Right kidney (tissue), 9 donors: Measurements from ENCODE around the gene TPST2.
"Not testable (repeated sequence)": the region's sequence is repeated elsewhere in the genome, so short reads cannot be mapped to it uniquely, and the experiment has no call there.

ENCODE experiments used
- DNase-seq: peaks from one replicate; pipeline ENCODE4 v3.0.0-alpha.2; 2016
- long read RNA-seq, 8 donors: transcript quantifications; one replicate each; lab custom pipeline, GENCODE V29; 2026

The TPST2 gene
- long read RNA-seq, donor 1, full-length matches to known transcripts = 14 of 14 reads
- long read RNA-seq, donor 1, partial matches to known transcripts = 0 of 14 reads
- long read RNA-seq, donor 1, other reads (novel, unspliced or antisense) = 0 of 14 reads
- long read RNA-seq, donor 2, full-length matches to known transcripts = 4 of 18 reads
- long read RNA-seq, donor 2, partial matches to known transcripts = 14 of 18 reads
- long read RNA-seq, donor 2, other reads (novel, unspliced or antisense) = 0 of 18 reads
- long read RNA-seq, donor 3, full-length matches to known transcripts = 7 of 7 reads
- long read RNA-seq, donor 3, partial matches to known transcripts = 0 of 7 reads
- long read RNA-seq, donor 3, other reads (novel, unspliced or antisense) = 0 of 7 reads
- long read RNA-seq, donor 4, full-length matches to known transcripts = 6 of 21 reads
- long read RNA-seq, donor 4, partial matches to known transcripts = 15 of 21 reads
- long read RNA-seq, donor 4, other reads (novel, unspliced or antisense) = 0 of 21 reads
- long read RNA-seq, donor 5, full-length matches to known transcripts = 17 of 17 reads
- long read RNA-seq, donor 5, partial matches to known transcripts = 0 of 17 reads
- long read RNA-seq, donor 5, other reads (novel, unspliced or antisense) = 0 of 17 reads
- long read RNA-seq, donor 6, full-length matches to known transcripts = 13 of 28 reads
- long read RNA-seq, donor 6, partial matches to known transcripts = 15 of 28 reads
- long read RNA-seq, donor 6, other reads (novel, unspliced or antisense) = 0 of 28 reads
- long read RNA-seq, donor 7, full-length matches to known transcripts = 28 of 35 reads
- long read RNA-seq, donor 7, partial matches to known transcripts = 7 of 35 reads
- long read RNA-seq, donor 7, other reads (novel, unspliced or antisense) = 0 of 35 reads
- long read RNA-seq, donor 8, full-length matches to known transcripts = 14 of 14 reads
- long read RNA-seq, donor 8, partial matches to known transcripts = 0 of 14 reads
- long read RNA-seq, donor 8, other reads (novel, unspliced or antisense) = 0 of 14 reads

DNA sequence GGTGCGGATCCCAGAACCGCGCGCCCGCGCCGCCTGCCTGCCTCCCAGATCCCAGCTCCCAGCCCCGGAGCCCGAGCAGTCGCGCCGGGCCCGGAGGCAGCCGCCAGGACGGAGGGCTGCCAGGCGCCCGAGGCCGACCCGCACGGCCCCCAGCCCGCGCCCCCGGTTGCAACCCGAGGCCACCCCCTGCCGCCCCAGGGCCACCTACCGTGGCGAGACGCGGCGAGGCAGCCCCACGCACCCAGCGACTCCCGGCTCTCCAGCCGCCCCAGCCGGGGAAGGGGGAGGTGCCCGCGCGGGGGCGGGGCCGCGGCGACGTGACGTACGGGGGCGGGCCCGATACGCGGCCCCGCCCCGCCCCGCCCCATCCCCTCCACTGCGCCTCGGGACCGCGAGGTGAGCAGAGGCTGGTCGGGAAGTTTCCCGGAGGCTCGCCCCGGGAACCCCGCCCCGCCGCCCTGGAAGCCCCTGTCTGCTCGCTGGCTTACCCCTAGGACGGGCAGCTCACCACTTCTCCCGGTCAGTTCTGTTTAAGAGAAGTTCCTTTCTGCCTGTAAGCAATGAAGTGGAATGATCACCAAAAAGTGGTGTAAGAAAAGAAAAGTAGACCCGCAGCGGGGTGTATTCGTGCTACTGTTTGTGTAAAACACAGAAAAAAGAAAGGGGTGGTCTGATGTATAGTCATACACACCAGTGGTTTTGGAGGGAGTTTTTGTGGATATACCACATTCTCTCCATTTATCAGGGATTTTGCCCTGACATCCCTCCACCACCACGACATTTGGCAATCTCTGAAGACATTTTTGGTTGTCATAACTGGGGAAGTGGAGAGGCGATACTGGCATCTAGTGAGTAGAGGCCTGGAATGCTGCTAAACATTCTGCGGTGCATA is at the start of gene TPST2:
Gene TPST2 (minus strand): TSS at position 288 of the 892 bp plus-strand sequence. CDS start 48,502 bp downstream, outside the sequence.
- peak; percentile 72 for DNase-seq

DNA sequence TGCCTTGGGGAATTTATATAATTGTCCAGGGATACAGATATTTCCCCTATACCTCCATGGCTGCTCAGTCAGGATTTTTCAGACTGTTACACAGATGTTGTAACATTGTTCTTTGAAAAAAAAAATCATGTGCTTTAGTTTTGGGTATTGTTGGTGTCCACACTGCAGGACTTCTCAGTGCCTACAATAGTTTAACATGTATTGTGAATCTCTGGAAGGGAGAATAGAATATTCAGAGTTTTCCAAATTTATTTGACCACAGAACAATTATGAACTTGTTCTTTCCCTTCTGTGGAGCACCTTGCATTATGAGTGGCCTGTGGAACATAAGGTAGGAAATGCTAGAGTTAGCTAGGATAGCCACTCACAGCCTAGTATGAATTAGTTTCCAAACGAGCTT is 46.4 kb upstream of the TPST2 start:
- no peak for DNase-seq

DNA sequence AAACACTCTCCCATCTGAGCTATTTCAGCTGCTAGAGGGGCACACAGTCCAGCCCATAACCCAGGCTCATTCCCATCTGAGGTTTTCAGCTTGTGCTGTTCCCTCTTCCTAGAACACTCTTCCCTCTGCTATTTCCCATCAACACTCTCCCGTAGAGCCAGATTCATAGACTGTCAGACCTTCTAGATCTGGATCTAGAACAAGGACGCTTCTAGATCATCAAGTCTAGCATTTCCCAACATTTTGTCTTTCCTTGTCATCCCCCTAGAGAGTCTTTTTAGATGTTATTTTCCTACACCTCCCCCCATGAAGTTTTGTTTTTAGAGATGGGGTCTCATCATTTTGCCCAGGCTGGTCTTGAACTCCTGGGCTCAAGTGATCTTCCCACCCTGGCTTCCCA is 45.2 kb upstream of the TPST2 start:
- DNase-seq = no peak

DNA sequence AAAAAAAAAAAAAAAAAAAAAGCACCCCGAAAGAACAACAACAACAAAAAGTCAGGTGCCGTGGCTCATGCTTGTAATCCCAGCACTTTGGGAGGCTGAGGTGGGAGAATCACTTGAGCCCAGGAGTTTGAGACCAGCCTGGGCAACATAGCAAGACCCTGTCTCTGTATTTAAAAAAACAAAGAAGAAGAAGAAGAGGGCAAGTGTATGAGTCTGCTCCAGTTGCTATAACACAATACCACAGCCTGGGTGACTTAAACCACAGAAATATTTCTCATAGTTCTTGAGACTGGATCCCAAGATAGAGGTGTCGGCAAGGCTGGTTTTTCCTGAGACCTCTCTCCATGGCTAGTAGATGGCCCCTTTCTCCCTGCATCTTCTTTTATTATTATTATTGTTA is 44.3 kb upstream of the TPST2 start:
- no peak for DNase-seq

DNA sequence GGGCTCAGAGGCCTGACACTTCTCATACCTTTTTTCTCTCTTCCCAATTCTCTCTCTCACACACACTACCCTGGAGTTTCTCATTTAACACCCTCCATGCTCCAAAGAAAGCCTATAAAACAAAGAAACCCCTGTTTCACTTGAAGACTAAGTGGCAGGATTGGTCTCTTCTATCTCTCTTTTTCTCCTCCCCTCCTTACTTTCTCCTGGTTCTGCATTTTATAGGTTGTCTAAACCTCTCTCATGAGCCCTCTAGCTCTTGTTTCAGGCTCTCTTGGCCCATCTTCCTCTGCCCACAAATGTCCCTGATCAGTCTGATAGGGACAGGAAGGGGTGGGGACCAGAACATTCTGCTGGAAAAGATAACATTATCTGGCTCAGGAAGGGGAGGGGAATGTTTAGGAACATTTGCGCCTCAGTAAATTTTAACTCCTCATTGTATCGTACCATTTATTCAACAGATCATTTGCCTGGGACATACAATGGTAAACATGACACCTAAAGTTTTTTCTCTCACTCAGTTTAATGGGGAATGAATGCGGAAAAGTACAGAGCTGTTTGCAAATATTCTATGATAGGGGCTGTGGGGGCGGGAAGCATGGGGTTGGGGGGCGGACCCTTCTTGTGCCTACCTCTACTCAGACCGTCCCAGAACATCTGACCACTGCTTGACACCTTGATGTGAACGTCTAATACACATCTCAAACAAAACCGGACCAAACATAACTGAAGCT is 42.7 kb upstream of the TPST2 start:
- DNase-seq = no peak

DNA sequence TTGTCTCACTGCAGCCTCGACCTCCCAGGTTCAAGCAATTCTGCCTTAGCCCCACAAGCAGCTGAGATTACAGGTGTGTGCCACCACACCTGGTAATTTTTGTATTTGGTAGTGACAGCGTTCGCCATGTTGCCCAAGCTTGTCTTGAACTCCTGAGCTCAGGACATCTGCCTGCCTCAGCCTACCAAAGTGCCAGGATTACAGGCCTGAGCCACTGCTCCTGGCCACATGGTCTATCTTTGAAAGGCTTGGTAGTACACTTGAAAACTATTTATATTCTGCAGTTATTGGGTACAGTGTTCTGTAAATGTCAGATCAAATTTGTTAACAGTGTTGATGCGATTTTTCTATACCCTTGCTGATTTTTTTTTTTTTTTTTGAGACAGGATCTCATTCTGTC is 41.4 kb upstream of the TPST2 start:
- no peak for DNase-seq

DNA sequence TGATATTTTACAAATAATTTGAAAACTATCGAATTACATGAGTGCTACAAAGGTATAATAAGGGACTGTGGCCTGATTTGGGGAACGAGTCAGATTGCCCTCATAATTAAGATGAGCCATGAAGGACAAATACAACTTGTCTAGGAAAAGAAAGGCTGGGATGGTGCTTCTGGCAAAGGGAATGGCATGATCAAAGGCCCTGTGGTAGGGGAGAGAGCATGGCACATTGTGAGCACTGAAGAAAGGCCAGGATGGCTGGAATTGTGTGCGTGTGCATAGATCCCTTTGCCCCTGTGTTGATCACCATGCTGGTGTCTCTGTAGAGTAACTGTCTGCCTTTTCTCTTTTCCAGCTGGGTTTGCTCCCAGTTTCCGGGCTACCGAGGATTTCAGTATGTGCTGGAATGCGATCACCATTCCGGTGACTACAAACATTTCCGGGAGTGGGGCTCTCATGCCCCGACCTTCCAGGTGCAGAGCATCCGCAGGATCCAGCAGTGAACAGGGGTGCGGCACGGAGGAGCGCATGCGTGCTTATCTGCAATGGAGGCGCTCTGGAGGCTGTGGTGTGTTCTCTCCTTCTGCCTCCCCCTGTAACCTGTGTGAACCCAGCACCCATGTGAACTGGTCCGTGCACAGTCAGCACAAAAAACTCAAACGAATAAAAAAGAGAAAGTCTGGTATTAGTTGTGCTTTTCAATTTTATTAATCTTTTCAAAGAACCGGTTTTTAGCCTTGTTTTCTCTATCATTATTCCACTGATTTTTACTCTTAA is 40.2 kb upstream of the TPST2 start:
- DNase-seq = no peak

- no peak for DNase-seq
Observed at GRCh38 chr22:26624803-26625202, 34.9 kb upstream of the TPST2 start.

DNA sequence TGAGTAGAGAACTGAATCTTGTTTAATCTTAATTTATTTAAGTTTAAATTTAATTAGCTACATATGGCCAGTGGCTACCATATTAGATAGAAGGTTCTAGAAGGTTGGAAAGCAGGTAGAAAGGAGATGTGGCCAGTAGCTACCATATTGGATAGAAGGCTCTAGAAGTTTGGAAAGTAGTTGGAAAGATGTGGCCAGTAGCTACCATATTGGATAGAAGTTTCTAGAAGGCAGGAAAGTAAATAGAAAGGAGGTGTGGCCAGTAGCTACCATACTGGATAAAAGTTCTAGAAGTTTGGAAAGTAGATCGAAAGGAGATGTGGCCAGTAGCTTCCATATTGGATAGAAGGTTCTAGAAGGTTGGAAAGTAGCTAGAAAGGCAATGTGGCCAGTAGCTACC is 34.1 kb upstream of the TPST2 start:
- no peak for DNase-seq

- DNase-seq = no peak
Observed at GRCh38 chr22:26621663-26622062, 31.7 kb upstream of the TPST2 start, which contains the start of gene CRYBA4. Gene CRYBA4, plus strand, starts transcription at chr22:26621963. Its CDS starts 634 bp downstream, at chr22:26622597.

DNA sequence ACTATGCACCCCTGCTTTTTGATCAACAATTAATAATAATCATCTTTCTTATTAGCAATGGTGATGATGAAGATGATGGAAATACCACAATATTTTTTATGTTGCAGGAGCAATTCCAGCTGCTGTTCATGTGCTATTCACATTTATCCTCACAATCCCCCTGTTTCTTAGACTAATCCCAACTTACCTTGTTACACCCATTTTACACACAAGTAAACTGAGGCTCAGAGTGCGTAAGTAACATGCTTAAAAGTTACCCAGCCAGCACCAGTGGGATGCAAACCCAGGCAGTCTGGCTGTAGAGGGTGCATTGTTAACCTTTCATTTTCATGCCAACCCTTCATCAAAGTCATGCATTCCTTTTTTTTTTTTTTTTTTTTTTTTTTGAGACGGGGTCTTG is 30.3 kb upstream of the TPST2 start:
- no peak for DNase-seq

DNA sequence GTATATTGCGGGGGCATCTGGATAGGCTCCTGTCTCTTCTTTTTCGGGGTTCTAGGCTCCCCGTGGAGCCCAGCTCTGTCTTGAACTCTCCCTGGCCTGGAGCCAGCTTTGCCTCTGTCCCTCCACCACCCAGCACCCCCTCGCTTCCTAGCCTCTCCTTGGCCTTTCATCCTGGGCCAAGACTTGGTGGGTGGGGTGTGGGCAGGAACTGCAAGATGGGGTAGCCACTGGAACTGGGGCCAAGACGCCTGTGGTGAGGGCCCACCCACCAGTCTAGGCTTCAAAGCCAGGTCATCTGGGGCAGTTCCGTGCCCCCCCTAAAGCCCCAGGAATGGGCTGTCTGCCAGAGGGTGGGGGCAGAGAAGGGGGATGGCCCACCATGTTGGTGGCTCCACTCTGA is 29.6 kb upstream of the TPST2 start:
- no peak for DNase-seq

DNA sequence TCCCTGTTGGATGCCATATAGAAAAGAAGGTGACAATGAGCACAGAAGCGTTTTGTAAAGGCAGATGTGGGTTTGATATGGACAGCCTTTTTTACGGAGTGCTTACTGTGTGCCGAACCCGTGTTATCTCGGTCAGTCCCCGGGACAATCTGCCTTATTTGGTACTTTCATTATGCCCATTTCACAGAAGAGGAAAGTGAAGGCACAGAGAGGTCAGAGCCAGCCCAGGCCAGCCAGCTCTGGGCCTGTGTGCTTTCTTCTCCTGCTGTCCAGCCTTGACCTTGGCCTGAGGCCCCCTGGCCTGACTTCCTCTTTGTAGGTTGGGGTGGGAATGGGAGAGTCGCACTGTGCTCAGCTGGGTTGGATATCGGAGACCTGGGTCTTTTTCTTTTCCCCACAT is 28.5 kb upstream of the TPST2 start:
- no peak for DNase-seq

DNA sequence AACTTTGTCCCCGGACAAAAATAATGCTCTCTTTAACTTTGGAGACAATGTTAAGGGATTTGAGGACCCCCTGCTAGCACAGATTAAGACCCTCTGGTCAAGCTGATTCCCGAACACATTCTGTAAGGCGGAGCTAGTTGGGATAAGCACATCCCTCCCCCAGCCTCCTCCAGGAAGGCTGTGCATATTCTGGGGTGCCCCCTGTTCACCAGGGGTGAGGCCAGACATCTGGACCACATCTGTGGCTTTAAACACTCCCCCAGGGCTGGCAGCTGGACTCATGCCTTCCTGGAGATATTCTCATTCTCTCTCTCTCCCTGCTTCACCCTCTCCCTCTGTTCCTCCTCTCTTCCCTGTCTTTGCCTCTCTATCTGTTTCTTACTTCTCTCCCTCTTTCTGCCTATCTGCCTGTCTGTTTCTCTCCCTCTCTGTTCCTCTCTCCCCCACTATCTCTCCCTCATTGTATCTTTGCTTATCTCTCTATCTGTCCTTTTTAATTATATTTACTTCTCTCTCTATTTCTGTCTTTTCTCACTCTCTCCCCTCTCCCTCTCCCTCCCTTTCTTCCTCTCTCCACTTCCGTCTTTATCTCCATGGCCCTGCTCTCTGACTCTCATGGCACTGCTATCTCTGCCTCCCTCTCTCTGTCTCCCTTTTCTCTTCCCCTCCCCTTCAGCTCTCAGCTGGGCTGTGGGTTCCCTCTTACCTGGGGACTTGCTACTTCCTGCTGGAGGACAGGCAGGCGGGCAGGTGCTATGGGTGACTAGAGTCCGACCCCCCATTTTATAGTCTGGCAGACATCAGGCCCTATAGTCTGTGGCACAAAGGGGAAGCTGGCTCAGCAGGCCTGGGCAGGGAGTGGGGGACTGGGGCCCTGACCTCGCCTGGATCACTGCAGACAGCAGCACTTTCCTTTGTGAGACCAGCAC is 27.6 kb upstream of the TPST2 start, which contains the start of gene CRYBB1:
Gene CRYBB1 (minus strand): TSS at position 757 of the 929 bp plus-strand sequence. CDS start 1,708 bp downstream, outside the sequence.
- no peak for DNase-seq

DNA sequence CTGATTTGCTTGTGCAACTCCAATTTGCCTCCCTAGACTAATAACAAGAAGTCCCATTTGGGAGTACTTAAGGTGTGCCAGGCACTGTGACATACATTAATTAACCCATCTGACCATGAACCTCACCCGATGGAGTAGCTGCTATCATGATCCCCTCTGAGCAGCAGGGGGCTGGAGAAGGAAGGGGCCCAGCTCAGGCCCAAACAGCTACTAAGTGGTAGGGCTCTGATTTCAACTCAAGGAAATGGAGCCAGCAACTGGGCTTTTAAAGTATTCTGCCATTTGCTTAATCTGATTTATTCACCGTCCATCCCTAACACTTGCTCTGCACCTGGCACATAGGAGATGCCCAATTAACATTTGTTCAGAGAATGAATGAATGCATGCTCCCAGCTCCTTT is 26.7 kb upstream of the TPST2 start:
- no peak for DNase-seq

- no peak for DNase-seq
Observed at GRCh38 chr22:26615830-26616435, 26.0 kb upstream of the TPST2 start.

DNA sequence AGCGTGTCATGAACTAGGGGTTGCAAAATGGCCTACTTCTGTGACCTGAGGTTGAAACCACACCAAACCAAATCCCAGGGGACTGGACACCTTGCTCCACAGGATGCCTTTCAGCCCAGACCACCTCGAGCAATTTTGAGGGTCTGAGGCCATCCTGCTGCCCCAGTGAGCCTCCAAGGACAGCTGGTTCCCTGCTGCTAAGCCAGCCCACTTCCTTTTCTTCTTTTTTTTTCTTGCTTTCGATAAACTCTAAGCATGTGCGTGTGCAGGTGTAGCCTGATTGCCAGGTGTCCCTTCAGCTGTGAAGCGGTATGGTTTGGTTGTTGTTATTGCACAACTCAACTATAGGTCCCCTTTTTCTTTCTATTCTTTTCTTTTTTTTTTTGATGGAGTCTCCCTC is 25.2 kb upstream of the TPST2 start:
- DNase-seq = no peak

DNA sequence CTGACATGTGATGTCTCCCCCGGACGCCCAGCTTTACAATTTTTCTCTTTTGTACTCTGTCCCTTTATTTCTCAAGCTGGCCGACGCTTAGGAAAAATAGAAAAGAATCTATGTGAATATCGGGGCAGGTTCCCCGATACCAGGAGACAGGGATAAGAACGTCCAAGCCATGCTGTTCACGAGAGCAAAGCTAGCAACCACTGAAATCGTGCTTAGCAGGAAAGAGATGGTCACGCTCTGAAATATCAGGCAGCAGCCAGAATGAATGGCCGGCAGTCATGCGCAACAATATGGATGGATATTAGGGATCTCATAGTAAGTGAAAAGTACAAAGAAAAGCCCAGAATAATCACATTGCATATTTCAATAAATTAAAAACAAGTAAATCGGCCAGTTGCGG is 24.4 kb upstream of the TPST2 start:
- no peak for DNase-seq

DNA sequence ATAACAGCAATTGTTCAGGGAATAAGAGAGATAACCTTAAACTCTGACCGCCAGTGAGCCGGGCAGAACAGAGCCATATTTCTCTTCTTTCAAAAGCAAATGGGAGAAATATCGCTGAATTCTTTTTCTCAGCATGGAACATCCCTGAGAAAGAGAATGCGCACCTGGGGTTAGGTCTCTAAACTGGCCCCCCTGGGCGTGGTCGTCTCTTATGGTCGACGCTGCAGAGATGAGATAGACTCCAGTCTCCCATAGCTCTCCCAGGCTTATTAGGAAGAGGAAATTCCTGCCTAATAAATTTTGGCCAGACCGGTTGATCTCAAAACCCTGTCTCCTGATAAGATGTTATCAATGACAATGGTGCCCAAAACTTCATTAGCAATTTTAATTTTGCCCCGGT is 23.8 kb upstream of the TPST2 start:
- DNase-seq = not testable (repeated sequence)
